HCT116 (cell line): Measurements from ENCODE around the gene ETNK1. TPM values are rescaled to one million over a fixed set of nuclear protein-coding genes. Genes with fewer than 3 reads are reported as not detected.

Experiments used
- ATAC-seq: fragments of 200-7000 bp; cut with Tn5 transposase; 2 replicates; pipeline ENCODE4 v1.9.1; 2020; ENCODE audit warnings: mild to moderate bottlenecking, moderate library complexity
- BruUV-seq: library from RNA; stranded (reverse); fragments of 400-500 nt; replicated peaks from 2 replicates; lab custom pipeline; 2021; lab: Mats Ljungman, UMichigan
- CTCF ChIA-PET: fragments of 300-600 bp; sonication (Branson Sonifier 250); formaldehyde crosslinking; loops from one replicate; lab custom pipeline; 2021; ENCODE audit warnings: antibody characterized with exemption; lab: Charles Lee
- POLR2A ChIA-PET: fragments of 300-600, 350-600 bp; sonication (Branson Sonifier 250); formaldehyde crosslinking; loops from one replicate; lab custom pipeline; 2021; ENCODE audit warnings: antibody characterized with exemption; lab: Charles Lee
- RAD21 ChIA-PET, 2 experiments: fragments of 300-600 bp; sonication (Branson Sonifier 250); formaldehyde crosslinking; loops; one replicate each; lab custom pipeline; 2023; ENCODE audit warnings: low total read pairs in 2 of 2; ENCODE audit not compliant: uncharacterized antibody in 2 of 2, unreplicated experiment in 2 of 2, low non-redundant PET in 1 of 2; lab: Charles Lee
- DNase-seq: peaks from one replicate; pipeline ENCODE4 v3.0.0-alpha.2; 2010; ENCODE audit warnings: low read depth, low spot score
- H2AFZ ChIP-seq: fragments of 200-600 bp; shearing (Covaris generic), sonication (generic); 2 replicates; pipeline ENCODE4 v1.6.1; 2017; ENCODE audit warnings: low read depth, mixed run types, mixed read lengths, antibody characterized with exemption, low read length; ENCODE audit not compliant: poor library complexity, severe bottlenecking
- H3K27ac ChIP-seq: 2 replicates; pipeline ENCODE4 v1.5.1; 2012; ENCODE audit warnings: low read depth, low read length
- H3K27me3 ChIP-seq: fragments of 200-600 bp; sonication (generic); 2 replicates; pipeline ENCODE4 v1.6.1; 2016; ENCODE audit warnings: mixed run types, low read length, mixed read lengths; ENCODE audit not compliant: insufficient read depth
- H3K36me3 ChIP-seq, 2 experiments: fragments of 200-500 bp in 1 of 2; fragments of 200-600 bp in 1 of 2; sonication (Bioruptor generic) in 1 of 2; sonication (generic) in 1 of 2; 2 replicates each; pipeline versions ENCODE4 v1.5.1 to v1.6.1; 2014 to 2016; ENCODE audit warnings: low read length in 2 of 2, inconsistent platforms in 1 of 2, mixed read lengths in 1 of 2, mixed run types in 1 of 2; ENCODE audit not compliant: insufficient read depth in 2 of 2, control insufficient read depth in 1 of 2
- H3K4me1 ChIP-seq, 2 experiments: fragments of 200-600 bp in 1 of 2; sonication (generic) in 1 of 2; 2 replicates each; pipeline versions ENCODE4 v1.5.1 to v1.6.1; 2012 to 2017; ENCODE audit warnings: low read length in 2 of 2, inconsistent platforms in 1 of 2, mild to moderate bottlenecking in 1 of 2, mixed read lengths in 1 of 2, mixed run types in 1 of 2, moderate library complexity in 1 of 2; ENCODE audit not compliant: insufficient read depth in 2 of 2, control insufficient read depth in 1 of 2
- H3K4me2 ChIP-seq: fragments of 200-600 bp; sonication (generic); 2 replicates; pipeline ENCODE4 v1.6.1; 2017; ENCODE audit warnings: mixed run types, low read length, mixed read lengths
- H3K4me3 ChIP-seq, 2 experiments: fragments of 200-600 bp in 1 of 2; sonication (generic) in 1 of 2; replicated peaks in 1 of 2; 2 replicates each; pipeline ENCODE4 v1.5.1; 2011 to 2016; ENCODE audit warnings: low read length in 2 of 2, control low read depth in 1 of 2, low read depth in 1 of 2, mild to moderate bottlenecking in 1 of 2, mixed read lengths in 1 of 2, mixed run types in 1 of 2
- H3K79me2 ChIP-seq: fragments of 200-600 bp; sonication (generic); 2 replicates; pipeline ENCODE4 v1.6.1; 2017; ENCODE audit warnings: mild to moderate bottlenecking, mixed run types, low read length, moderate library complexity, mixed read lengths; ENCODE audit not compliant: insufficient read depth
- H3K9ac ChIP-seq: fragments of 200-600 bp; sonication (generic); 2 replicates; pipeline ENCODE4 v1.6.1; 2016; ENCODE audit warnings: low read length, mixed read lengths
- H3K9me2 ChIP-seq: fragments of 200-600 bp; sonication (generic), shearing (Covaris generic); 2 replicates; pipeline ENCODE4 v1.6.1; 2017; ENCODE audit warnings: mixed run types, mild to moderate bottlenecking, moderate library complexity; ENCODE audit not compliant: insufficient read depth
- H3K9me3 ChIP-seq, 2 experiments: fragments of 200-500 bp in 1 of 2; fragments of 200-600 bp in 1 of 2; sonication (Bioruptor generic) in 1 of 2; sonication (generic) in 1 of 2; 2 replicates each; pipeline ENCODE4 v1.6.1; 2014 to 2017; ENCODE audit warnings: low read length in 2 of 2, mixed read lengths in 2 of 2, inconsistent platforms in 1 of 2, low read depth in 1 of 2, mild to moderate bottlenecking in 1 of 2, mixed run types in 1 of 2, moderate library complexity in 1 of 2; ENCODE audit not compliant: control insufficient read depth in 1 of 2, insufficient read depth in 1 of 2
- H4K20me1 ChIP-seq: fragments of 200-600 bp; sonication (generic), shearing (Covaris generic); 2 replicates; pipeline ENCODE4 v1.6.1; 2017; ENCODE audit warnings: mixed run types, mild to moderate bottlenecking, moderate library complexity; ENCODE audit not compliant: insufficient read depth
- CBX3 ChIP-seq: IDR thresholded peaks from 2 replicates; pipeline ENCODE4 v1.6.1; 2012; ENCODE audit warnings: low read depth
- CEBPB ChIP-seq: IDR thresholded peaks from 2 replicates; pipeline ENCODE4 v1.6.1; 2012; ENCODE audit warnings: low read depth
- EGR1 ChIP-seq: IDR thresholded peaks from 2 replicates; pipeline ENCODE4 v1.6.1; 2012; ENCODE audit warnings: low read depth
- ELF1 ChIP-seq: IDR thresholded peaks from 2 replicates; pipeline ENCODE4 v1.6.1; 2012; ENCODE audit warnings: low read depth, borderline replicate concordance
- EZH2phosphoT487 ChIP-seq: fragments of 200-600 bp; IDR thresholded peaks from 2 replicates; pipeline ENCODE4 v1.6.1; 2018; ENCODE audit warnings: antibody characterized with exemption, borderline replicate concordance
- FOSL1 ChIP-seq: IDR thresholded peaks from 2 replicates; pipeline ENCODE4 v1.6.1; 2012; ENCODE audit warnings: low read depth
- JUND ChIP-seq: IDR thresholded peaks from 2 replicates; pipeline ENCODE4 v1.6.1; 2012
- POLR2A ChIP-seq: IDR thresholded peaks from 2 replicates; pipeline ENCODE4 v1.7.0; 2011; ENCODE audit warnings: borderline replicate concordance; ENCODE audit not compliant: insufficient read depth, insufficient read length; ENCODE audit errors: extremely low read depth
- POLR2AphosphoS5 ChIP-seq: IDR thresholded peaks from 2 replicates; pipeline ENCODE4 v1.6.1; 2011; ENCODE audit warnings: mild to moderate bottlenecking, low read depth, low read length, moderate library complexity
- RAD21 ChIP-seq: IDR thresholded peaks from 2 replicates; pipeline ENCODE4 v1.6.1; 2012; ENCODE audit warnings: low read depth, mild to moderate bottlenecking
- SIN3A ChIP-seq: IDR thresholded peaks from 2 replicates; pipeline ENCODE4 v1.6.1; 2012; ENCODE audit warnings: low read depth
- SP1 ChIP-seq: IDR thresholded peaks from 2 replicates; pipeline ENCODE4 v1.6.1; 2012; ENCODE audit warnings: low read depth
- SRF ChIP-seq: IDR thresholded peaks from 2 replicates; pipeline ENCODE4 v1.6.1; 2012; ENCODE audit warnings: low read depth
- TCF7L2 ChIP-seq: IDR thresholded peaks from 2 replicates; pipeline ENCODE4 v1.7.0; 2011; ENCODE audit warnings: borderline replicate concordance, inconsistent platforms; ENCODE audit not compliant: insufficient read depth, insufficient read length; ENCODE audit errors: extremely low read depth
- YY1 ChIP-seq: IDR thresholded peaks from 2 replicates; pipeline ENCODE4 v1.6.1; 2011; ENCODE audit warnings: low read length, low read depth, moderate library complexity, mild to moderate bottlenecking; ENCODE audit not compliant: insufficient replicate concordance; ENCODE audit errors: extremely low read depth
- ZFX ChIP-seq: fragments of 450-650 bp; IDR thresholded peaks from 2 replicates; pipeline ENCODE4 v1.6.1; 2017
- ZNF274 ChIP-seq: fragments of 200-500 bp; sonication (Bioruptor generic); IDR thresholded peaks from 2 replicates; pipeline ENCODE4 v1.6.1; 2014; ENCODE audit warnings: mild to moderate bottlenecking, low read depth, low read length, inconsistent platforms
- intact Hi-C: fragments of 100-400 bp; cut with micrococcal nuclease; formaldehyde crosslinking; loops from 2 replicates; pipeline ENCODE4 v1.10.0; 2022
- total RNA-seq: library from RNA; stranded (reverse); gene quantifications from one replicate; pipeline ENCODE4 v1.2.1, GENCODE V29; 2021; ENCODE audit not compliant: unreplicated experiment
- TF ChIP-seq, protein P1 (sequence below): IDR thresholded peaks from 2 replicates; pipeline ENCODE4 v1.6.1; 2011; ENCODE audit warnings: mild to moderate bottlenecking, low read length, moderate library complexity; ENCODE audit not compliant: insufficient replicate concordance; ENCODE audit errors: extremely low read depth
- TF ChIP-seq, protein P2 (sequence below), 3 experiments: fragments of 200-600 bp in 1 of 3; sonication (generic) in 1 of 3; IDR thresholded peaks in 2 of 3; conservative IDR thresholded peaks in 1 of 3; 2 replicates each; pipeline ENCODE4 v1.5.1; 2012 to 2017; ENCODE audit warnings: low read depth in 2 of 3, low read length in 2 of 3, antibody characterized with exemption in 1 of 3, borderline replicate concordance in 1 of 3, control low read depth in 1 of 3, mild to moderate bottlenecking in 1 of 3, mixed read lengths in 1 of 3, mixed run types in 1 of 3, moderate library complexity in 1 of 3; ENCODE audit not compliant: insufficient read depth in 1 of 3
- TF ChIP-seq, protein P3 (sequence below): IDR thresholded peaks from 2 replicates; pipeline ENCODE4 v1.6.1; 2012

Gene ETNK1
- total RNA-seq, 1 experiment from 2014 or later: 83.6 TPM

DNA sequence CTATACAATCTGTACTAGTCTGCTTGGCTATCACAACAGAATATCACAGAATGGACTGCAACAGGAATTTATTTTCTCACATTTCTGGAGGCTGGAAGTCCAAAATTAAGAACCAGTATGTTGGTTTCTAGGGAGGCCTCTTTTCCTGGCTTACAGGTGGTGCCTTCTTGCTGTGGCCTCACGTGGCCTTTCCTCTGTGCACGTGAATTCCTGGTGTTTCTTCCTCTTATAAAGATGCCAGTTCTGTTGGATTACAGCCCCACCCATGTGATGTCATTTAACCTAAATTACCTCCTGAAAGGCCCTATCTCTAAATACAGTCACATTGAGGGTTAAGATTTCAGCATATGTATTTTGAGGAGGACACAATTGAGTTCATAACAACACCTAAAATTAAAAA is 48.5 kb upstream of the ETNK1 start:
- no peaks in the 10 kb centered on the region for H3K79me2 ChIP-seq
- intact Hi-C loops: no loop called here
- H3K4me3 ChIP-seq: no peak overlapping the region
- H3K4me1 ChIP-seq: no peaks in the 10 kb centered on the region
- H4K20me1 ChIP-seq: no peaks in the 10 kb centered on the region
- no TSS peak for BruUV-seq
- RAD21 ChIA-PET: interaction anchor here in 1 of 2 experiments (0.6 kb wide), 1 partner anchor 9 kb away, joined by 3 read pairs; no protein-coding TSS in a partner anchor
- no peaks in the 10 kb centered on the region; a peak in 1 of 4 replicates for H3K9me3 ChIP-seq
- POLR2A ChIA-PET: no interaction called here
- H3K4me2 ChIP-seq: no peak overlapping the region
- H3K36me3 ChIP-seq: no peaks in the 10 kb centered on the region
- H3K27me3 ChIP-seq: no peaks in the 10 kb centered on the region
- H3K9me2 ChIP-seq: no peaks in the 10 kb centered on the region
- no peak for DNase-seq
- H3K9ac ChIP-seq: no peak overlapping the region
- H3K27ac ChIP-seq: no peak overlapping the region
- no peak for ATAC-seq
- CTCF ChIA-PET: no interaction called here
- no peak overlapping the region for H2AFZ ChIP-seq
- TF ChIP-seq ZFX: no peak
- no peak for TF ChIP-seq RAD21
- TF ChIP-seq FOSL1: no peak
- TF ChIP-seq EZH2phosphoT487: no peak
- TF ChIP-seq SIN3A: no peak
- TF ChIP-seq, protein P1, sequence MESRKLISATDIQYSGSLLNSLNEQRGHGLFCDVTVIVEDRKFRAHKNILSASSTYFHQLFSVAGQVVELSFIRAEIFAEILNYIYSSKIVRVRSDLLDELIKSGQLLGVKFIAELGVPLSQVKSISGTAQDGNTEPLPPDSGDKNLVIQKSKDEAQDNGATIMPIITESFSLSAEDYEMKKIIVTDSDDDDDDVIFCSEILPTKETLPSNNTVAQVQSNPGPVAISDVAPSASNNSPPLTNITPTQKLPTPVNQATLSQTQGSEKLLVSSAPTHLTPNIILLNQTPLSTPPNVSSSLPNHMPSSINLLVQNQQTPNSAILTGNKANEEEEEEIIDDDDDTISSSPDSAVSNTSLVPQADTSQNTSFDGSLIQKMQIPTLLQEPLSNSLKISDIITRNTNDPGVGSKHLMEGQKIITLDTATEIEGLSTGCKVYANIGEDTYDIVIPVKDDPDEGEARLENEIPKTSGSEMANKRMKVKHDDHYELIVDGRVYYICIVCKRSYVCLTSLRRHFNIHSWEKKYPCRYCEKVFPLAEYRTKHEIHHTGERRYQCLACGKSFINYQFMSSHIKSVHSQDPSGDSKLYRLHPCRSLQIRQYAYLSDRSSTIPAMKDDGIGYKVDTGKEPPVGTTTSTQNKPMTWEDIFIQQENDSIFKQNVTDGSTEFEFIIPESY: no peak
- no peak for TF ChIP-seq CEBPB
- TF ChIP-seq CBX3: no peak
- no peak for TF ChIP-seq POLR2A
- no peak for TF ChIP-seq EGR1
- TF ChIP-seq POLR2AphosphoS5: no peak
- TF ChIP-seq ELF1: no peak
- TF ChIP-seq, protein P2, sequence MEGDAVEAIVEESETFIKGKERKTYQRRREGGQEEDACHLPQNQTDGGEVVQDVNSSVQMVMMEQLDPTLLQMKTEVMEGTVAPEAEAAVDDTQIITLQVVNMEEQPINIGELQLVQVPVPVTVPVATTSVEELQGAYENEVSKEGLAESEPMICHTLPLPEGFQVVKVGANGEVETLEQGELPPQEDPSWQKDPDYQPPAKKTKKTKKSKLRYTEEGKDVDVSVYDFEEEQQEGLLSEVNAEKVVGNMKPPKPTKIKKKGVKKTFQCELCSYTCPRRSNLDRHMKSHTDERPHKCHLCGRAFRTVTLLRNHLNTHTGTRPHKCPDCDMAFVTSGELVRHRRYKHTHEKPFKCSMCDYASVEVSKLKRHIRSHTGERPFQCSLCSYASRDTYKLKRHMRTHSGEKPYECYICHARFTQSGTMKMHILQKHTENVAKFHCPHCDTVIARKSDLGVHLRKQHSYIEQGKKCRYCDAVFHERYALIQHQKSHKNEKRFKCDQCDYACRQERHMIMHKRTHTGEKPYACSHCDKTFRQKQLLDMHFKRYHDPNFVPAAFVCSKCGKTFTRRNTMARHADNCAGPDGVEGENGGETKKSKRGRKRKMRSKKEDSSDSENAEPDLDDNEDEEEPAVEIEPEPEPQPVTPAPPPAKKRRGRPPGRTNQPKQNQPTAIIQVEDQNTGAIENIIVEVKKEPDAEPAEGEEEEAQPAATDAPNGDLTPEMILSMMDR (IDR thresholded peaks at IDR 0.05 in 2 of 3, conservative IDR thresholded peaks at IDR 0.05 in 1 of 3; ENCODE audit: borderline replicate concordance in 1 of 3, insufficient read depth in 1 of 3, low read depth in 2 of 3, low read length in 2 of 3): no peak
- TF ChIP-seq TCF7L2: no peak
- TF ChIP-seq ZNF274: no peak
- no peak for TF ChIP-seq SP1
- TF ChIP-seq, protein P3, sequence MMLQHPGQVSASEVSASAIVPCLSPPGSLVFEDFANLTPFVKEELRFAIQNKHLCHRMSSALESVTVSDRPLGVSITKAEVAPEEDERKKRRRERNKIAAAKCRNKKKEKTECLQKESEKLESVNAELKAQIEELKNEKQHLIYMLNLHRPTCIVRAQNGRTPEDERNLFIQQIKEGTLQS: no peak
- TF ChIP-seq JUND: no peak
- no peak for TF ChIP-seq SRF
- TF ChIP-seq YY1: no peak
